CD4-positive, CD25-positive, alpha-beta regulatory T cell (primary cell): ENCODE data around the gene PABPN1L. TPM values are rescaled to one million over a fixed set of nuclear protein-coding genes. Genes with fewer than 3 reads are reported as not detected.
A peak's percentile ranks its signal among the peaks of the same experiment; 100 is the strongest.

Experiments
- ATAC-seq, 2 donors: fragments of 150-1000 bp; cut with Tn5 transposase; one replicate each; pipeline ENCODE4 v1.10.0; 2021; ENCODE audit warnings: low read depth in 2 of 2, moderate number of reproducible peaks in 2 of 2, moderate library complexity in 1 of 2
- DNase-seq, 3 donors: peaks; one replicate each; pipeline versions ENCODE4 v3.0.0 to v3.0.0-alpha.2; 2012 to 2022; ENCODE audit warnings: mixed read lengths in 1 of 3
- H3K27ac ChIP-seq: one replicate; pipeline ENCODE4 v1.7.0; 2013; ENCODE audit warnings: mild to moderate bottlenecking, low read length; ENCODE audit not compliant: insufficient read depth, poor library complexity, severe bottlenecking
- H3K27me3 ChIP-seq: one replicate; pipeline ENCODE4 v1.7.0; 2013; ENCODE audit warnings: low read length; ENCODE audit not compliant: control insufficient read depth, insufficient read depth
- H3K36me3 ChIP-seq: one replicate; pipeline ENCODE4 v1.7.0; 2013; ENCODE audit warnings: mild to moderate bottlenecking, low read length, moderate library complexity; ENCODE audit not compliant: control insufficient read depth, insufficient read depth
- H3K4me1 ChIP-seq: 2 replicates; pipeline ENCODE4 v1.7.0; 2013; ENCODE audit warnings: mild to moderate bottlenecking, low read length; ENCODE audit not compliant: insufficient read depth, control insufficient read depth, poor library complexity, severe bottlenecking
- H3K4me3 ChIP-seq: one replicate; pipeline ENCODE4 v1.7.0; 2013; ENCODE audit warnings: low read depth, mild to moderate bottlenecking, low read length, moderate library complexity
- H3K9me3 ChIP-seq, 2 experiments: 1 replicate in 1 of 2; 2 replicates in 1 of 2; pipeline ENCODE4 v1.7.0; 2013; ENCODE audit warnings: low read length in 2 of 2, mild to moderate bottlenecking in 1 of 2, moderate library complexity in 1 of 2; ENCODE audit not compliant: control insufficient read depth in 2 of 2
- H3K27ac Mint-ChIP-seq, 3 donors: one replicate each; pipeline ENCODE4 v1.8.0; 2020 to 2022; ENCODE audit warnings: mild to moderate bottlenecking in 3 of 3, mixed read lengths in 3 of 3, moderate library complexity in 2 of 3
- H3K27me3 Mint-ChIP-seq: one replicate; pipeline ENCODE4 v1.8.0; 2022; ENCODE audit warnings: mild to moderate bottlenecking, mixed read lengths
- H3K36me3 Mint-ChIP-seq: one replicate; pipeline ENCODE4 v1.8.0; 2020; ENCODE audit warnings: mixed read lengths
- H3K4me1 Mint-ChIP-seq, 4 donors: one replicate each; pipeline ENCODE4 v1.8.0; 2020 to 2022; ENCODE audit warnings: mixed read lengths in 4 of 4, mild to moderate bottlenecking in 1 of 4
- H3K4me3 Mint-ChIP-seq, 4 donors: one replicate each; pipeline ENCODE4 v1.8.0; 2020 to 2022; ENCODE audit warnings: mild to moderate bottlenecking in 4 of 4, mixed read lengths in 4 of 4, moderate library complexity in 3 of 4
- H3K9me3 Mint-ChIP-seq, 7 donors: one replicate each; pipeline ENCODE4 v1.8.0; 2020 to 2022; ENCODE audit warnings: mixed read lengths in 7 of 7, mild to moderate bottlenecking in 3 of 7, moderate library complexity in 2 of 7
- polyA plus RNA-seq, 4 donors: library from polyadenylated mRNA; unstranded; fragments of 300-500 nt; fragmentation: Illumina TruSeq; gene quantifications; one replicate each; pipeline ENCODE4 v1.2.3, GENCODE V29; 2021
- total RNA-seq: library from RNA; stranded (reverse); gene quantifications from one replicate; pipeline ENCODE4 v1.2.3, GENCODE V29; 2022

The PABPN1L gene, protein sequence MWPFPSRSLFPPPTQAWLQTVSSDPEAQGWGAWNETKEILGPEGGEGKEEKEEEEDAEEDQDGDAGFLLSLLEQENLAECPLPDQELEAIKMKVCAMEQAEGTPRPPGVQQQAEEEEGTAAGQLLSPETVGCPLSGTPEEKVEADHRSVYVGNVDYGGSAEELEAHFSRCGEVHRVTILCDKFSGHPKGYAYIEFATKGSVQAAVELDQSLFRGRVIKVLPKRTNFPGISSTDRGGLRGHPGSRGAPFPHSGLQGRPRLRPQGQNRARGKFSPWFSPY
- total RNA-seq (not detected), polyA plus RNA-seq (not detected)

- H3K36me3 Mint-ChIP-seq = peaks cover 5% of the 10 kb centered on the region
- Histone ChIP-seq H3K4me1 (no peaks in the 10 kb centered on the region), H3K27me3 (no peaks in the 10 kb centered on the region), H3K4me3 (no peak within 1 kb of the TSS), H3K9me3 (no peaks in the 10 kb centered on the region), H3K36me3 (peaks cover 12% of the 10 kb centered on the region), H3K27ac (no peak within 1 kb of the TSS)
- no peak within 1 kb of the TSS for H3K4me3 Mint-ChIP-seq
- peaks cover 13% of the 10 kb centered on the region for H3K27me3 Mint-ChIP-seq
- peaks cover 0 to 2% (median under 1%) of the 10 kb centered on the region in 4 donors for H3K4me1 Mint-ChIP-seq
- DNase-seq (no peak), ATAC-seq (no peak)
- peak within 1 kb of the TSS in 1 of 3 donors; percentile 75 for H3K27ac Mint-ChIP-seq
- H3K9me3 Mint-ChIP-seq = peaks cover 0 to 1% (median 0%) of the 10 kb centered on the region in 7 donors
Measured at GRCh38 chr16:88866151-88866920, at the start of gene PABPN1L. TSS of gene PABPN1L (minus strand) at chr16:88866660. CDS start at chr16:88866606, 54 bp downstream.

GRCh38 chr16:88915639-88916327 lies 49.3 kb upstream of the PABPN1L start:
- Mint-ChIP-seq H3K4me1 (peaks cover 0 to 3% (median 0%) of the 10 kb centered on the region in 4 donors), H3K36me3 (no peaks in the 10 kb centered on the region), H3K4me3 (no peak overlapping the region), H3K27me3 (no peaks in the 10 kb centered on the region), H3K9me3 (no peaks in the 10 kb centered on the region), H3K27ac (peak overlapping the region in 1 of 3 donors; percentile 84)
- peaks cover 3% of the 10 kb centered on the region for H3K4me1 ChIP-seq
- no peak overlapping the region for H3K27ac ChIP-seq
- DNase-seq (no peak), ATAC-seq (no peak)
- H3K4me3 ChIP-seq = no peak overlapping the region
- H3K27me3 ChIP-seq = no peaks in the 10 kb centered on the region
- H3K36me3 ChIP-seq = no peaks in the 10 kb centered on the region
- no peaks in the 10 kb centered on the region for H3K9me3 ChIP-seq

GRCh38 chr16:88914750-88915368 lies 48.4 kb upstream of the PABPN1L start:
- no peaks in the 10 kb centered on the region for H3K36me3 Mint-ChIP-seq
- Histone ChIP-seq H3K27me3 (no peaks in the 10 kb centered on the region), H3K4me3 (no peak overlapping the region), H3K36me3 (no peaks in the 10 kb centered on the region), H3K27ac (no peak overlapping the region), H3K9me3 (no peaks in the 10 kb centered on the region), H3K4me1 (no peaks in the 10 kb centered on the region)
- H3K27me3 Mint-ChIP-seq = peaks cover 5% of the 10 kb centered on the region
- H3K9me3 Mint-ChIP-seq = no peaks in the 10 kb centered on the region
- H3K27ac Mint-ChIP-seq = no peak overlapping the region
- no peak overlapping the region for H3K4me3 Mint-ChIP-seq
- H3K4me1 Mint-ChIP-seq = no peaks in the 10 kb centered on the region
- DNase-seq (no peak), ATAC-seq (no peak)

- ATAC-seq (no peak), DNase-seq (no peak)
- no peaks in the 10 kb centered on the region for H3K9me3 ChIP-seq
- no peak overlapping the region for H3K4me3 Mint-ChIP-seq
- no peaks in the 10 kb centered on the region for H3K27me3 ChIP-seq
- H3K27me3 Mint-ChIP-seq = peaks cover 5% of the 10 kb centered on the region
- no peaks in the 10 kb centered on the region for H3K4me1 ChIP-seq
- no peaks in the 10 kb centered on the region for H3K9me3 Mint-ChIP-seq
- no peaks in the 10 kb centered on the region for H3K36me3 ChIP-seq
- peak overlapping the region in 1 of 3 donors; percentile 43 for H3K27ac Mint-ChIP-seq
- H3K27ac ChIP-seq = no peak overlapping the region
- H3K4me3 ChIP-seq = no peak overlapping the region
- no peaks in the 10 kb centered on the region for H3K4me1 Mint-ChIP-seq
- no peaks in the 10 kb centered on the region for H3K36me3 Mint-ChIP-seq
Measured at GRCh38 chr16:88913870-88914269, 47.4 kb upstream of the PABPN1L start.

DNA sequence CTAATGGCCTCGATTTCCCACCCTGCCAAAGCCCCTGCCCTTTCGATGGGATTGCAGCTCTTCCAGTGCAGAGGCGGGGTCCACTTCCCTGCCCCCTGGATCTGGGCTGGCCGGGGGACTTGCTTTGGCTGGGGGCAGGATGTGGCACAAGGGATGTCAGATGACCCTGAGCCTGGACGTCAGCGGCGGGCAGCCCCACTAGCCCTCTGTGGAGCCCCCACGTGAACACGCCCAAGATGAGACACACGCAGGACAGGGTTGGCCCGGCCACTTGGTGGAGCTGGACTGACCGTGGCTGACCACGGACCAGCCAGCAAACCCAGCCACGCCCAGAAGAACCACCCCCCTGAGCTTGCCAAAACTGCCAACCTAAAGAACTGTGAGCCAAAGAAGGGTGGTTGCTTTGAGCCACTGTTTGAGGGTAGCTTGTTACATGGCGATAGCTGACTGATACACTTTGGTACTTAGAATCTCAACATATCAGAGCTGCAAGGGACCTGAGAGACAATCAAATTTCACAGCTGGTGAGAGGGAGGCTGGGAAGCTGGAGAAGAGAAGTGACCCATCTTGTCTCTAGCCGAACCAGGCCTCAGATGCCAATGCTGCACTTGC lies 46.6 kb upstream of the PABPN1L start:
- H3K27ac Mint-ChIP-seq = no peak overlapping the region
- Histone ChIP-seq H3K4me3 (no peak overlapping the region), H3K9me3 (no peaks in the 10 kb centered on the region), H3K27ac (no peak overlapping the region), H3K27me3 (no peaks in the 10 kb centered on the region), H3K36me3 (no peaks in the 10 kb centered on the region), H3K4me1 (no peaks in the 10 kb centered on the region)
- no peaks in the 10 kb centered on the region for H3K4me1 Mint-ChIP-seq
- H3K9me3 Mint-ChIP-seq = no peaks in the 10 kb centered on the region
- ATAC-seq (no peak), DNase-seq (no peak)
- no peak overlapping the region for H3K4me3 Mint-ChIP-seq
- no peaks in the 10 kb centered on the region for H3K36me3 Mint-ChIP-seq
- peaks cover 5% of the 10 kb centered on the region for H3K27me3 Mint-ChIP-seq

DNA sequence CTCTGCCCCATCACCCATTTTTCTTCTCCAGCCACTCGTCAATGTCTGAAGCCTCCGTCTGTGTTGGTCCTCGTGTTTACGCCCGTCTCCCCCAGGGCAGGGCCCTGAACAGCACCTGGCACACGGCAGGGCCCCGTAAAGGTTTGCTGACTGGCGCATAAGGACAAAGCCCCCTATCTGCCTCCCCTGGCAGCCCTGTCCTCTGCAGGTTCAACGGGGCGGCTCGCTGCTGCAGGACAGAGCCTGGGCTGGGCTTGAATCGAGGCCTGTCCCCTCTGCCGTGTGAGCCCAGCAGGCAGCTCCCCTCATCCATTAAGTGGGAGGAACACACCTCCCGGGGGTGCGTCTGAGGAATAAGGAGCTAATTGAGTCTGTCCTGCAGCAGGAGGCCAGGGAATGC lies 46.1 kb upstream of the PABPN1L start:
- Mint-ChIP-seq H3K27me3 (peaks cover 5% of the 10 kb centered on the region), H3K27ac (no peak overlapping the region), H3K4me1 (no peaks in the 10 kb centered on the region), H3K9me3 (no peaks in the 10 kb centered on the region), H3K4me3 (no peak overlapping the region), H3K36me3 (no peaks in the 10 kb centered on the region)
- Histone ChIP-seq H3K4me1 (no peaks in the 10 kb centered on the region), H3K27me3 (no peaks in the 10 kb centered on the region), H3K36me3 (no peaks in the 10 kb centered on the region), H3K9me3 (no peaks in the 10 kb centered on the region), H3K27ac (no peak overlapping the region), H3K4me3 (no peak overlapping the region)
- DNase-seq (no peak), ATAC-seq (no peak)

- Histone ChIP-seq H3K27ac (no peak overlapping the region), H3K4me3 (no peak overlapping the region), H3K9me3 (no peaks in the 10 kb centered on the region), H3K27me3 (no peaks in the 10 kb centered on the region), H3K4me1 (no peaks in the 10 kb centered on the region), H3K36me3 (no peaks in the 10 kb centered on the region)
- peaks cover 5% of the 10 kb centered on the region for H3K27me3 Mint-ChIP-seq
- DNase-seq = no peak
- no peak for ATAC-seq
- no peaks in the 10 kb centered on the region for H3K4me1 Mint-ChIP-seq
- no peaks in the 10 kb centered on the region for H3K36me3 Mint-ChIP-seq
- H3K27ac Mint-ChIP-seq = no peak overlapping the region
- no peak overlapping the region for H3K4me3 Mint-ChIP-seq
- no peaks in the 10 kb centered on the region for H3K9me3 Mint-ChIP-seq
Measured at GRCh38 chr16:88911946-88912310, 45.5 kb upstream of the PABPN1L start.
